ENCODE results near the gene EPN3.

DNA sequence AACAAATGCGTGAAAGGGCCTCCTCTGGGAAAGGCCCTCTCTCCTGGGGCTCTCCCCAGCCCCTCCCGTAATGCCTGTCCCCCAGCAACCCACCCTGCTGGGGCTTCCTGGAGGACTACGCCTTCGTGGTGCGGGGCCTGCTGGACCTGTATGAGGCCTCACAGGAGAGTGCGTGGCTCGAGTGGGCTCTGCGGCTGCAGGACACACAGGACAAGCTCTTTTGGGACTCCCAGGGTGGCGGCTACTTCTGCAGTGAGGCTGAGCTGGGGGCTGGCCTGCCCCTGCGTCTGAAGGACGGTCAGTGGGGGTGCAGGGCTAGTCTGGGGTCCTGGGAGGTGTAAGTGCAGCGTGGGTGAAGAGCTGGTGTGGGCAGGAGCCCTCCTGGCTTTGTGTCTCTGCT, 19.3 kb downstream of the EPN3 start:
- TF ChIP-seq, protein P1, sequence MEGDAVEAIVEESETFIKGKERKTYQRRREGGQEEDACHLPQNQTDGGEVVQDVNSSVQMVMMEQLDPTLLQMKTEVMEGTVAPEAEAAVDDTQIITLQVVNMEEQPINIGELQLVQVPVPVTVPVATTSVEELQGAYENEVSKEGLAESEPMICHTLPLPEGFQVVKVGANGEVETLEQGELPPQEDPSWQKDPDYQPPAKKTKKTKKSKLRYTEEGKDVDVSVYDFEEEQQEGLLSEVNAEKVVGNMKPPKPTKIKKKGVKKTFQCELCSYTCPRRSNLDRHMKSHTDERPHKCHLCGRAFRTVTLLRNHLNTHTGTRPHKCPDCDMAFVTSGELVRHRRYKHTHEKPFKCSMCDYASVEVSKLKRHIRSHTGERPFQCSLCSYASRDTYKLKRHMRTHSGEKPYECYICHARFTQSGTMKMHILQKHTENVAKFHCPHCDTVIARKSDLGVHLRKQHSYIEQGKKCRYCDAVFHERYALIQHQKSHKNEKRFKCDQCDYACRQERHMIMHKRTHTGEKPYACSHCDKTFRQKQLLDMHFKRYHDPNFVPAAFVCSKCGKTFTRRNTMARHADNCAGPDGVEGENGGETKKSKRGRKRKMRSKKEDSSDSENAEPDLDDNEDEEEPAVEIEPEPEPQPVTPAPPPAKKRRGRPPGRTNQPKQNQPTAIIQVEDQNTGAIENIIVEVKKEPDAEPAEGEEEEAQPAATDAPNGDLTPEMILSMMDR (IDR thresholded peaks at IDR 0.05; ENCODE audit: poor library complexity), result no peak
- TF ChIP-seq EZH2phosphoT487 (IDR thresholded peaks at IDR 0.05; ENCODE audit: low read depth, severe bottlenecking, unreplicated experiment) (no peak), EZH2 (IDR thresholded peaks at IDR 0.05; ENCODE audit: borderline replicate concordance) (no peak)
